GM10266 (cell line): Measurements from ENCODE around the gene CEP41.

Experiments
- DNase-seq: peaks from one replicate; pipeline ENCODE4 v3.0.0; 2012; ENCODE audit errors: extremely low spot score
- TF ChIP-seq, protein P1 (sequence below): IDR thresholded peaks from 2 replicates; pipeline ENCODE4 v1.5.1; 2012; ENCODE audit warnings: mild to moderate bottlenecking, low read depth; ENCODE audit not compliant: control insufficient read depth, insufficient read depth; ENCODE audit errors: missing control alignments

CEP41 gene

DNA sequence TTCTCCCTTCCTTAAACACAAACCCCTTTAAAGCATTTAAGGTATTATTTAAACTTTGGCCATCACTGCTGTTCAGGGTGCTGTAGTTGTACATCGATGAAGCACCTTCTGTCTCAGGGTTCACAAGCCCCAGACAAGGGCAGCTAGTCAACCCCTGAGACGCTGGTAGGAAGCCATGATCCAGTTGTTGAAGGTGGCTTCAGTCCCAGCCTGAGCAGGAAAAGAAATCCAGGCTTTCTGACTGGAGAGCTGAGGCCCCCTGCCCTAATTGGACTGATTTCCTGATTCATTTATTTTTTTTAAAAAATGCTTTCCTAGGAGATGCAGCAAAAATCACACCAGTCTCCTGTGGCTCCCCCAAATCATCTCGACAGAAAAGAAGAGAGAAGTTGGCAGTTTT, 44.7 kb downstream of the CEP41 start:
- TF ChIP-seq, protein P1, sequence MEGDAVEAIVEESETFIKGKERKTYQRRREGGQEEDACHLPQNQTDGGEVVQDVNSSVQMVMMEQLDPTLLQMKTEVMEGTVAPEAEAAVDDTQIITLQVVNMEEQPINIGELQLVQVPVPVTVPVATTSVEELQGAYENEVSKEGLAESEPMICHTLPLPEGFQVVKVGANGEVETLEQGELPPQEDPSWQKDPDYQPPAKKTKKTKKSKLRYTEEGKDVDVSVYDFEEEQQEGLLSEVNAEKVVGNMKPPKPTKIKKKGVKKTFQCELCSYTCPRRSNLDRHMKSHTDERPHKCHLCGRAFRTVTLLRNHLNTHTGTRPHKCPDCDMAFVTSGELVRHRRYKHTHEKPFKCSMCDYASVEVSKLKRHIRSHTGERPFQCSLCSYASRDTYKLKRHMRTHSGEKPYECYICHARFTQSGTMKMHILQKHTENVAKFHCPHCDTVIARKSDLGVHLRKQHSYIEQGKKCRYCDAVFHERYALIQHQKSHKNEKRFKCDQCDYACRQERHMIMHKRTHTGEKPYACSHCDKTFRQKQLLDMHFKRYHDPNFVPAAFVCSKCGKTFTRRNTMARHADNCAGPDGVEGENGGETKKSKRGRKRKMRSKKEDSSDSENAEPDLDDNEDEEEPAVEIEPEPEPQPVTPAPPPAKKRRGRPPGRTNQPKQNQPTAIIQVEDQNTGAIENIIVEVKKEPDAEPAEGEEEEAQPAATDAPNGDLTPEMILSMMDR: no peak

GRCh38 chr7:130395421-130395820, 45.4 kb downstream of the CEP41 start:
- DNase-seq: no peak
- TF ChIP-seq, protein P1: no peak

More for the DNA sequence above, 44.7 kb downstream of the CEP41 start:
- DNase-seq: no peak

- no peak for DNase-seq
- TF ChIP-seq, protein P1: no peak
Observed at GRCh38 chr7:130394421-130395195, 46.2 kb downstream of the CEP41 start.

DNA sequence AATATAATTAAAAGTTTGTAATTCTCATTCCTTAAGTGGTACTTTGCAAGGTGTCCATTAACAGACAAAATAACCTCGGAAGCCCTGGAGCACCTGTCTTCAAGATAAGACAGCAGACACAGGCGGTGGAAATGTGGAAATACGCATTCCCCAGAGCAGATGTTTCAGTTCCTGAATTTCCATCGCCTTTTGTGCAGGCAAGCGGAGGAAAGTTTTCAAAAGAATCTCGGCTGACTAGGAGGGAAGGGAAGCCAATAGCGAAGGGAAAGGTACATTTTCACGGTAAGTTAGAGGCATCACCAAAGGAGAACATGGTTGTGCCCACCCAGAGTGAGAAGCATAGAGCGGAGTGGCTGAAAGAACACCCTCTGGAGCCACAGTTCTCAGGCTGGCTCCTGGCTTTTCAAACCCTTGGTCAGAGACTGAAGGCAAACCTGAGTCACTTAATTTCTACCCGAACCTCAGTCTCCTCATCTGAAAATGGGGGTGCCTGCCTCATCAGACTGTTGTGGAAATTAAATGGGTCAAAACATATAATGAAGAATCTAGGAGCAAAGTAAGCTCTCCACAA, 46.9 kb downstream of the CEP41 start:
- no peak for DNase-seq
- TF ChIP-seq, protein P1: no peak

DNA sequence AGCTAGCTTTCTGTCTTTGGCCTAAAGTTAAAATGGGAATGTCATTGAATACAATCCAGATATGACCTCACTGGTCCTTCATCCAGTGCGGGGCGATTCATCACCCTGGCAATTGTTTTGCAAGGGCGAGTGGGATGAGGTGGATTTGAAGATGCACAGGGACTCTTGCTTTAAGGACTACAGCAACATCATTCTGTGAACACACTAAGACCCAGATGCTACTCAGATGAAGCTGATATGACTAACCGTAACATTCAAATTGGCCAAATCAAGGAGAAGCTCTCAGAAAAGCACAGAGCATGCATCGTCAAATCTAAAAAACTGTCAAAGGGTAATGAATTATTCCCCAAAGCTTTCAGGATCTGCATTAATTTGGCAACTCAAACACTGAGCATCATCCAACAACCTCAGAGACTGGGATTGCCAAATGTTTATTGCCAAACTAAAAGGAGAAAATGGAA, 47.7 kb downstream of the CEP41 start:
- TF ChIP-seq, protein P1: no peak
- DNase-seq: no peak

DNA sequence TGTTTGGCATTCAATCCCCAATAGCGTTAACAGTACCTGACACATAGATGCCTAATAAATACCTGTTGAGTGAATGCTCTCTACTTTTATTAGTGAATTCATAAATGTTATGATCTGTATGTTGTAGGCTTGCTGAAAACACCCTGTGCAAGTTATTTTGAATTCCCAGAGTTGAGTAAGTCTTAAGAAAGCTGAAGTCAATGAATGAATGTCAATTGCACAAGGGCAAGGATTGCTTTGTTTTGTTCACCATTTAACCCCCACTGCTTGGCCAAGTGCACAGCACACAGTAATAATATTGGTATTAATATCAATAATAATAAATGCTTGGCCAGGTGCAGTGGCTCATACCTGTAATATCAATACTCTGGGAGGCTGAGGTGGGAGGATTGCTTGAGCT, 50.3 kb downstream of the CEP41 start:
- TF ChIP-seq, protein P1: no peak
- no peak for DNase-seq

- TF ChIP-seq, protein P1: no peak
- DNase-seq: no peak
Observed at GRCh38 chr7:130388671-130389070, 52.1 kb downstream of the CEP41 start.
